Spleen (tissue), 11 donors: ENCODE measurements around the gene GGTLC1. TPM values are rescaled to one million over a fixed set of nuclear protein-coding genes. Genes with fewer than 3 reads are reported as not detected.

Experiments used
- DNase-seq: peaks from one replicate; pipeline ENCODE4 v3.0.0-alpha.2; 2020
- H3K27ac ChIP-seq, 8 donors: fragments of 200-600 bp; sonication (generic) in 7 of 8; 1 replicate in 4 of 8; 2 replicates in 4 of 8; pipeline versions ENCODE4 v1.5.0 to v1.8.0; 2016 to 2021; ENCODE audit warnings: inconsistent platforms in 4 of 8, mild to moderate bottlenecking in 4 of 8, moderate library complexity in 1 of 8
- H3K27me3 ChIP-seq, 7 donors: fragments of 200-600 bp; sonication (generic) in 6 of 7; replicated peaks in 1 of 7; 1 replicate in 4 of 7; 2 replicates in 3 of 7; pipeline versions ENCODE4 v1.5.0 to v1.8.0; 2016 to 2021; ENCODE audit warnings: inconsistent platforms in 3 of 7, mild to moderate bottlenecking in 1 of 7
- H3K36me3 ChIP-seq, 6 donors: fragments of 200-600 bp; sonication (generic) in 5 of 6; 1 replicate in 4 of 6; 2 replicates in 2 of 6; pipeline versions ENCODE4 v1.5.0 to v1.8.0; 2016 to 2021; ENCODE audit warnings: inconsistent platforms in 2 of 6
- H3K4me1 ChIP-seq, 6 donors: fragments of 200-600 bp; sonication (generic) in 5 of 6; 1 replicate in 3 of 6; 2 replicates in 3 of 6; pipeline versions ENCODE4 v1.5.0 to v1.8.0; 2016 to 2021; ENCODE audit warnings: inconsistent platforms in 3 of 6
- H3K4me3 ChIP-seq, 8 donors: fragments of 200-600 bp; sonication (generic) in 7 of 8; 1 replicate in 4 of 8; 2 replicates in 4 of 8; pipeline versions ENCODE4 v1.5.0 to v1.8.0; 2016 to 2021; ENCODE audit warnings: inconsistent platforms in 4 of 8, mild to moderate bottlenecking in 4 of 8, moderate library complexity in 2 of 8
- H3K9me3 ChIP-seq, 8 donors: fragments of 200-600 bp; sonication (generic) in 7 of 8; 1 replicate in 4 of 8; 2 replicates in 4 of 8; pipeline versions ENCODE4 v1.5.0 to v1.8.0; 2016 to 2021; ENCODE audit warnings: inconsistent platforms in 4 of 8
- POLR2A ChIP-seq, 3 donors: fragments of 450-650 bp; IDR thresholded peaks; one replicate each; pipeline ENCODE4 v1.5.1; 2017; ENCODE audit warnings: antibody characterized with exemption in 3 of 3, mild to moderate bottlenecking in 1 of 3
- POLR2AphosphoS5 ChIP-seq, 3 donors: sonication (generic); formaldehyde crosslinking; IDR thresholded peaks; one replicate each; pipeline ENCODE4 v1.5.1; 2017; ENCODE audit warnings: antibody characterized with exemption in 3 of 3
- WGBS, 5 donors: extraction: QIAGEN DNeasy Blood & Tissue Kit in 3 of 5; methylation state at CpG; one replicate each; pipeline versions ENCODE4 v1.1.5 to v1.1.7; 2013 to 2018; 5-methylcytosine and 5-hydroxymethylcytosine counted together
- intact Hi-C: fragments of 100-400 bp; cut with DNase I; formaldehyde crosslinking; loops from one replicate; pipeline ENCODE4 v1.15.0; 2023; ENCODE audit warnings: low total_unique reads
- polyA plus RNA-seq, 3 donors: library from polyadenylated mRNA; stranded (reverse); fragments of 200-250 nt; gene quantifications; one replicate each; pipeline ENCODE4 v1.2.1, GENCODE V29; 2013
- total RNA-seq, 7 donors: library from RNA; depleted of rRNA in 3 of 7; stranded (reverse); fragments of >200 nt in 3 of 7; fragmentation: NEBNext Ultra II Directional in 4 of 7; extraction: Animal tissue kit (Norgen Biotek cat#: 25700) in 4 of 7; gene quantifications; one replicate each; pipeline versions ENCODE4 v1.1.0 to v1.2.1, GENCODE V29; 2016 to 2021
- TF ChIP-seq, protein P1 (sequence below), 11 experiments: fragments of 200-600 bp in 7 of 11; fragments of 450-650 bp in 4 of 11; sonication (generic) in 4 of 11; IDR thresholded peaks in 8 of 11; conservative IDR thresholded peaks in 3 of 11; 1 replicate in 7 of 11; 2 replicates in 4 of 11; pipeline versions ENCODE4 v1.4.0 to v1.8.0; 2016 to 2021; ENCODE audit warnings: antibody characterized with exemption in 11 of 11, inconsistent platforms in 4 of 11, mild to moderate bottlenecking in 1 of 11
- donor health status: healthy with polysubstance abuse.
- donor health status: DM: no; HTN: no; CAD: no; lungs with moderate emphysema.
- donor health status: DM: no; HTN: no; CAD: no.
- donor health status: Bipolar disorder and iron deficiency.
- donor health status: healthy.
- donor health status: DM: no; HTN: no; CAD: no.
- donor health status: DM: yes; HTN: yes; CAD: no.

GGTLC1 gene
- total and polyA plus RNA-seq, 10 donors: not detected

DNA sequence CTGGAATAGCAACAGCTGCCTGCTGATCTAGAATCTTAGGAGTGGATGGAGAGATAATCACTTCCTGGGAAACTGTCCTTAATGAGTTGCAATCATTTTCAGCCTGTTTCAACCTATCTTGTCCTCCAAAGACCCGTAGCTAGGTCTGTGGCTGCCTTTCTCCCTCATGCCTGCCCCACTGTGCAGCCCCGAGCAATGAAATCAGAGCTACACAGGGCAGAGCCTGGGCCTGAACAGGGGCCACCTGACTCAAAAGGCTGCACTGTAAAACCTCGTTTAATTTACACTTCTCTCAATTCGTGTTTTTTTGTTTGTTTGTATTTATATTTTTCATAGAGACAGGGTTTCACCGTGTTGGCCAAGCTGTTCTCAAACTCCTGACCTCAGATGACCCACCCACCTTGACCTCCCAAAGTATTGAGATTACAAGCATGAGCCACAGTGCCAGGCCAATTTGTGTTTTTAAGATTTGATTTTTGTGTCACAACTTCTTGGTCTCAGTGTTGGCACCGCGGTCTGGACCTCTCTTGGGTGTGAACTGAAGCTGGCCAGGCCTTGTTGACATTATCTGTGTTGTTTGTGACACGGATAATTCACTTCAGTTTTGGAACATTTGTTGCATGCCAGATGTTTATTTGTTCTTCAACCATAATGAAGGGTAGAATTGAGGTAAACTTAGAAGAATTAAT is 21.5 kb downstream of the GGTLC1 start:
- intact Hi-C loops: no loop called here
- 72 to 89% (median 80%) methylated on average over 8 of the region's 8 CpGs for WGBS, 5 donors

DNA sequence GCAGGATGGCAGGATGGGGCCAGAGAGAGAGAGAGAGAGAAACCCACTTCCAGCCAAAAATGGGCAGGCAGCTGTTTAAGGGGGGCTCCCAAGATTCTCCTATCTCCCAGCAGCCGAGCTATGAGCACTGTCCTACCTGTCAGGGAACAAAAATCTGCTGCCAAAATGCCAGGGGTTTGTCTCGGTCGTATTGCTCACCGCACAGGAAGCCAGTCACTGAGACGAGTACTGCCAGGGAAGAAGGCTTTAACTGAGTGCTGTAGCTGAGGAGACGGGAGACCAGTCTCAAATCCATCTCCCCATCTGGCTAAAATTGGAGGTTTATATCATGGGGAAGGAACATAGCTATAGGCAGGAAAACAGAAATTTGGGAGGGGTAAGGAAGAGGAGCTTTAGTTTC is 22.3 kb downstream of the GGTLC1 start:
- Histone ChIP-seq H3K4me1 (no peaks in the 10 kb centered on the region), H3K36me3 (no peaks in the 10 kb centered on the region), H3K4me3 (no peak overlapping the region), H3K27me3 (no peaks in the 10 kb centered on the region), H3K27ac (no peak overlapping the region), H3K9me3 (peaks cover 0 to 28% (median 5%) of the 10 kb centered on the region in 8 donors)
- intact Hi-C loops: no loop called here
- no peak for DNase-seq
- TF ChIP-seq, protein P1, sequence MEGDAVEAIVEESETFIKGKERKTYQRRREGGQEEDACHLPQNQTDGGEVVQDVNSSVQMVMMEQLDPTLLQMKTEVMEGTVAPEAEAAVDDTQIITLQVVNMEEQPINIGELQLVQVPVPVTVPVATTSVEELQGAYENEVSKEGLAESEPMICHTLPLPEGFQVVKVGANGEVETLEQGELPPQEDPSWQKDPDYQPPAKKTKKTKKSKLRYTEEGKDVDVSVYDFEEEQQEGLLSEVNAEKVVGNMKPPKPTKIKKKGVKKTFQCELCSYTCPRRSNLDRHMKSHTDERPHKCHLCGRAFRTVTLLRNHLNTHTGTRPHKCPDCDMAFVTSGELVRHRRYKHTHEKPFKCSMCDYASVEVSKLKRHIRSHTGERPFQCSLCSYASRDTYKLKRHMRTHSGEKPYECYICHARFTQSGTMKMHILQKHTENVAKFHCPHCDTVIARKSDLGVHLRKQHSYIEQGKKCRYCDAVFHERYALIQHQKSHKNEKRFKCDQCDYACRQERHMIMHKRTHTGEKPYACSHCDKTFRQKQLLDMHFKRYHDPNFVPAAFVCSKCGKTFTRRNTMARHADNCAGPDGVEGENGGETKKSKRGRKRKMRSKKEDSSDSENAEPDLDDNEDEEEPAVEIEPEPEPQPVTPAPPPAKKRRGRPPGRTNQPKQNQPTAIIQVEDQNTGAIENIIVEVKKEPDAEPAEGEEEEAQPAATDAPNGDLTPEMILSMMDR (IDR thresholded peaks at IDR 0.05 in 8 of 11, conservative IDR thresholded peaks at IDR 0.05 in 3 of 11): no peak
- TF ChIP-seq POLR2A (IDR thresholded peaks at IDR 0.05) (no peak), POLR2AphosphoS5 (IDR thresholded peaks at IDR 0.05) (no peak)
- 76 to 87% (median 78%) methylated on average over 6 of the region's 6 CpGs for WGBS, 5 donors

More for the DNA sequence above, 21.5 kb downstream of the GGTLC1 start:
- TF ChIP-seq, protein P1 (IDR thresholded peaks at IDR 0.05 in 8 of 11, conservative IDR thresholded peaks at IDR 0.05 in 3 of 11): no peak
- no peak for TF ChIP-seq POLR2A (IDR thresholded peaks at IDR 0.05)
- TF ChIP-seq POLR2AphosphoS5 (IDR thresholded peaks at IDR 0.05): no peak
- Histone ChIP-seq H3K27me3 (no peaks in the 10 kb centered on the region), H3K4me1 (no peaks in the 10 kb centered on the region), H3K27ac (no peak overlapping the region), H3K4me3 (no peak overlapping the region), H3K36me3 (no peaks in the 10 kb centered on the region), H3K9me3 (peaks cover 0 to 28% (median 5%) of the 10 kb centered on the region in 8 donors)
- DNase-seq: no peak

DNA sequence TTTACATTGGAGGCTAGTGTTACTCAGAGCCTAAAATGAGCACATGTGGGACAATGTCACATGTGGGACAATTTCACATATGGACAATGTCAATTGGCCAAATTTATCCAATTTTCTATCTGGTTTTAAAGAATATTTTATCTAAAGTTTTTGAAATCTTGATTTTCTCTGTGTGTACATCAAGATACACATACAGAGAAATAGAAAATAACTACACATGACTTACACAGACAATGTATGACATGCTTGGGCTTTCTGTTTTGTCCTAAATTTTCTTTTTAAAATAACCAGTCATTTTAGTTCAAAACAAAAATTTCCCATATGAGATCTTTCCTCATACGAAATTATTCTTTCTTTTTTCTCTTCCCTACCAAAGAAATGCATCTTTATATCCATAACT is 24.6 kb downstream of the GGTLC1 start:
- TF ChIP-seq POLR2A (IDR thresholded peaks at IDR 0.05): no peak
- TF ChIP-seq POLR2AphosphoS5 (IDR thresholded peaks at IDR 0.05): no peak
- TF ChIP-seq, protein P1 (IDR thresholded peaks at IDR 0.05 in 8 of 11, conservative IDR thresholded peaks at IDR 0.05 in 3 of 11): no peak
- peaks cover 0 to 28% (median 5%) of the 10 kb centered on the region in 8 donors for H3K9me3 ChIP-seq
- H3K36me3 ChIP-seq: no peaks in the 10 kb centered on the region
- no peak overlapping the region for H3K4me3 ChIP-seq
- 39 to 73% (median 49%) methylated on average over 1 of the region's 1 CpG for WGBS, 5 donors
- H3K4me1 ChIP-seq: no peaks in the 10 kb centered on the region
- no peaks in the 10 kb centered on the region for H3K27me3 ChIP-seq
- intact Hi-C loops: no loop called here
- no peak for DNase-seq
- no peak overlapping the region for H3K27ac ChIP-seq

DNA sequence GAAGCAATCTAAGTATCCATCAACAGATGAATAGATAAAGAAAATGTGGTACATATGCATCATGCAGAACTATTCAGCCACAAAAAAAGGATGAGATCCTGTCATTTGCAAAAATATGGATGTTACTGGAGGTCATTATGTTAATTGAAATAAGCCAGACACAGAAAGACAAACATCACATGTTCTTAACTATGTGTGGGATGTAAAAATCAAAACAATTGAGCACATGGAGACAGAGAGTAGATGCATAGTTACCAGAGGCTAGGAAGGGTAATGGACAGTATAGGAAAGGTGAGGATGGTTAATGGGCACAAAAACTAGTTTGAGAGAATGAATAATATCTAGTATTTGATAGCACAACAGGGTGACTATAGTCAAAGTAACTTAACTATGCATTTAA is 26.3 kb downstream of the GGTLC1 start:
- intact Hi-C loops: no loop called here
- no peaks in the 10 kb centered on the region for H3K36me3 ChIP-seq
- H3K4me1 ChIP-seq: no peaks in the 10 kb centered on the region
- H3K9me3 ChIP-seq: peaks cover 0 to 28% (median 5%) of the 10 kb centered on the region in 8 donors
- no peak for DNase-seq
- no peak overlapping the region for H3K27ac ChIP-seq
- no peak for TF ChIP-seq POLR2A (IDR thresholded peaks at IDR 0.05)
- TF ChIP-seq, protein P1 (IDR thresholded peaks at IDR 0.05 in 8 of 11, conservative IDR thresholded peaks at IDR 0.05 in 3 of 11): no peak
- TF ChIP-seq POLR2AphosphoS5 (IDR thresholded peaks at IDR 0.05): no peak
- no peaks in the 10 kb centered on the region for H3K27me3 ChIP-seq
- no peak overlapping the region for H3K4me3 ChIP-seq
